GM12878 (cell line): ENCODE data around the gene ZNF735. TPM values are rescaled to one million over a fixed set of nuclear protein-coding genes. Genes with fewer than 3 reads are reported as not detected.
A peak's percentile ranks its signal among the peaks of the same experiment; 100 is the strongest.
"Not testable (repeated sequence)": the region's sequence is repeated elsewhere in the genome, so short reads cannot be mapped to it uniquely, and the experiment has no call there.

Experiments used
- ATAC-seq: fragments of 200-7000 bp; cut with Tn5 transposase; 3 replicates; pipeline ENCODE4 v1.9.1; 2020; ENCODE audit warnings: mild to moderate bottlenecking, moderate library complexity
- BruUV-seq: library from RNA; stranded (reverse); fragments of 400-500 nt; replicated peaks from 2 replicates; lab custom pipeline; 2021; lab: Mats Ljungman, UMichigan
- CTCF ChIA-PET: fragments of 300-600 bp; sonication (Branson Sonifier 250); formaldehyde crosslinking; extraction: SDS; loops from one replicate; lab custom pipeline; 2021; ENCODE audit warnings: inconsistent platforms; lab: Yijun Ruan, JAX
- POLR2A ChIA-PET: fragments of 350-600 bp; formaldehyde crosslinking; extraction: SDS; loops from one replicate; lab custom pipeline; 2021; ENCODE audit warnings: inconsistent platforms; lab: Charles Lee
- RAD21 ChIA-PET: fragments of 300-600 bp; sonication (Branson Sonifier 250); formaldehyde crosslinking; loops from one replicate; lab custom pipeline; 2023; ENCODE audit warnings: antibody characterized with exemption; ENCODE audit not compliant: unreplicated experiment; lab: Charles Lee
- SMC1A ChIA-PET: fragments of 300-600 bp; sonication (Branson Sonifier 250); formaldehyde crosslinking; loops from one replicate; lab custom pipeline; 2023; ENCODE audit not compliant: unreplicated experiment, uncharacterized antibody; lab: Charles Lee
- DNase-seq: peaks from one replicate; pipeline ENCODE4 v3.0.0-alpha.2; 2011; ENCODE audit warnings: low read depth, low spot score
- FAIRE-seq: peaks from 3 replicates; lab custom pipeline; 2011; peaks lifted over from hg19 to GRCh38; lab: Jason Lieb, UNC
- H2AFZ ChIP-seq: 2 replicates; pipeline ENCODE4 v1.6.0; 2011; ENCODE audit warnings: low read depth, low read length, control low read depth; ENCODE audit not compliant: control insufficient read depth
- H3K27ac ChIP-seq: 2 replicates; pipeline ENCODE4 v1.5.1; 2011; ENCODE audit warnings: control low read depth; ENCODE audit not compliant: control insufficient read depth, insufficient read depth
- H3K27me3 ChIP-seq, 2 experiments: replicated peaks in 1 of 2; 2 replicates each; pipeline versions ENCODE4 v1.6.0 to v1.6.1; 2011; ENCODE audit warnings: low read length in 1 of 2; ENCODE audit not compliant: control insufficient read depth in 2 of 2, insufficient read depth in 2 of 2
- H3K36me3 ChIP-seq, 2 experiments: 2 replicates each; pipeline ENCODE4 v1.5.1; 2011; ENCODE audit warnings: low read length in 1 of 2; ENCODE audit not compliant: control insufficient read depth in 2 of 2, insufficient read depth in 2 of 2
- H3K4me1 ChIP-seq: 2 replicates; pipeline ENCODE4 v1.6.1; 2011; ENCODE audit warnings: mild to moderate bottlenecking, low read length, moderate library complexity, mixed read lengths; ENCODE audit not compliant: control insufficient read depth, insufficient read depth
- H3K4me2 ChIP-seq: 2 replicates; pipeline ENCODE4 v1.6.0; 2011; ENCODE audit warnings: control low read depth; ENCODE audit not compliant: control insufficient read depth, insufficient read depth
- H3K4me3 ChIP-seq: fragments of 200-600 bp; sonication (generic); 2 replicates; pipeline ENCODE4 v1.5.1; 2016
- H3K79me2 ChIP-seq: 2 replicates; pipeline ENCODE4 v1.6.0; 2011; ENCODE audit warnings: low read length; ENCODE audit not compliant: control insufficient read depth, insufficient read depth
- H3K9ac ChIP-seq: 2 replicates; pipeline ENCODE4 v1.8.0; 2011; ENCODE audit warnings: low read length, control low read depth, mixed read lengths; ENCODE audit not compliant: control insufficient read depth, insufficient read depth
- H3K9me3 ChIP-seq: replicated peaks from 3 replicates; pipeline ENCODE4 v1.5.1; 2011; ENCODE audit warnings: mild to moderate bottlenecking, low read length; ENCODE audit not compliant: control insufficient read depth, insufficient read depth
- H4K20me1 ChIP-seq: 2 replicates; pipeline ENCODE4 v1.6.0; 2011; ENCODE audit not compliant: control insufficient read depth, insufficient read depth
- BHLHE40 ChIP-seq, 2 experiments: fragments of 450-650 bp in 1 of 2; IDR thresholded peaks; 2 replicates each; pipeline ENCODE4 v1.6.1; 2011 to 2017; ENCODE audit warnings: low read depth in 2 of 2, borderline replicate concordance in 1 of 2, improper control_type of control experiment in 1 of 2, low read length in 1 of 2, mild to moderate bottlenecking in 1 of 2
- ZNF274 ChIP-seq: IDR thresholded peaks from one replicate; pipeline ENCODE4 v1.8.0; 2011; ENCODE audit not compliant: insufficient read length, insufficient read depth
- WGBS: methylation state at CpG from one replicate; pipeline ENCODE4 v1.1.6; 2016; ENCODE audit warnings: low lambda C conversion rate; ENCODE audit not compliant: insufficient replicate concordance, insufficient coverage; ENCODE audit errors: missing lambda C conversion rate; 5-methylcytosine and 5-hydroxymethylcytosine counted together
- in situ Hi-C: fragments of 300-500 bp; cut with MboI; formaldehyde crosslinking; loops from 9 replicates; pipeline ENCODE4 v1.14.3; 2018; ENCODE audit warnings: mixed read lengths
- intact Hi-C: fragments of 100-400 bp; cut with micrococcal nuclease; formaldehyde crosslinking; loops from one replicate; pipeline ENCODE4 v1.14.2; 2022; ENCODE audit not compliant: unreplicated experiment
- polyA plus RNA-seq, 11 experiments: library from polyadenylated mRNA; depleted of rRNA in 4 of 11; unstranded in 6 of 11; stranded (reverse) in 5 of 11; fragments of >200 nt; fragmentation: Nextera tagmentation in 4 of 11; fragmentation: Illumina TruSeq in 1 of 11; extraction: Ambion mirVana in 4 of 11; extraction: Trizol in 1 of 11; gene quantifications; 1 replicate in 1 of 11; 2 replicates in 10 of 11; pipeline versions ENCODE4 v1.2.1 to v1.2.3, GENCODE V29; 2011 to 2016; ENCODE audit warnings: inconsistent platforms in 2 of 11, missing spikeins in 2 of 11, low read depth in 1 of 11
- total RNA-seq, 4 experiments: library from RNA; depleted of rRNA in 3 of 4; stranded (reverse); fragments of >200 nt in 3 of 4; fragmentation: Illumina TruSeq in 1 of 4; extraction: Trizol in 1 of 4; gene quantifications; 2 replicates each; pipeline versions ENCODE4 v1.2.1 to v1.2.3, GENCODE V29; 2013 to 2021

ZNF735 gene
- total and polyA plus RNA-seq, 10 of the 15 experiments (the other 5 are each of a cell fraction or from before 2014, with no cell fraction given) = not detected

GRCh38 chr7:64219710-64220298, 12.8 kb downstream of the ZNF735 start:
- intact Hi-C loops, H3K36me3 ChIP-seq, in situ Hi-C loops, FAIRE-seq, H3K9ac ChIP-seq, ATAC-seq, H4K20me1 ChIP-seq, H3K27ac ChIP-seq, DNase-seq, CTCF ChIA-PET, H3K4me2 ChIP-seq, H3K9me3 ChIP-seq, SMC1A ChIA-PET, BruUV-seq, POLR2A ChIA-PET, H2AFZ ChIP-seq, H3K79me2 ChIP-seq, H3K4me1 ChIP-seq, H3K4me3 ChIP-seq, H3K27me3 ChIP-seq, RAD21 ChIA-PET: not testable (repeated sequence)
- TF ChIP-seq ZNF274 = peak; percentile 41
- 8% methylated on average over 5 of the region's 5 CpGs for WGBS

- no peaks in the 10 kb centered on the region; the same call in 1 of the 3 replicates for H3K9me3 ChIP-seq
- WGBS = 0% methylated on average over 2 of the region's 2 CpGs
- no peaks in the 10 kb centered on the region for H3K79me2 ChIP-seq
- H2AFZ ChIP-seq = no peak overlapping the region
- no peak for ATAC-seq
- in situ Hi-C loops (no loop called here), intact Hi-C loops (no loop called here)
- H3K4me1 ChIP-seq = no peaks in the 10 kb centered on the region
- no peak overlapping the region for H3K9ac ChIP-seq
- POLR2A ChIA-PET = no interaction called here
- no peaks in the 10 kb centered on the region for H3K27me3 ChIP-seq
- DNase-seq = no peak
- no peak overlapping the region for H3K27ac ChIP-seq
- no peak overlapping the region for H3K4me2 ChIP-seq
- RAD21 ChIA-PET = no interaction called here
- CTCF ChIA-PET = no interaction called here
- SMC1A ChIA-PET = no interaction called here
- H3K36me3 ChIP-seq = no peaks in the 10 kb centered on the region
- no peak for FAIRE-seq
- TF ChIP-seq BHLHE40 (IDR thresholded peaks at IDR 0.05; ENCODE audit: borderline replicate concordance in 1 of 2, low read depth in 2 of 2, low read length in 1 of 2) = no peak
- no TSS peak for BruUV-seq
- H4K20me1 ChIP-seq = no peaks in the 10 kb centered on the region
- H3K4me3 ChIP-seq = no peak overlapping the region
Measured at GRCh38 chr7:64223366-64223765, 16.4 kb downstream of the ZNF735 start.

- ATAC-seq, POLR2A ChIA-PET, FAIRE-seq, H3K27ac ChIP-seq, H3K27me3 ChIP-seq, SMC1A ChIA-PET, H3K9me3 ChIP-seq, H3K4me2 ChIP-seq, H3K4me3 ChIP-seq, RAD21 ChIA-PET, H3K36me3 ChIP-seq, BruUV-seq, CTCF ChIA-PET, H3K9ac ChIP-seq, H3K79me2 ChIP-seq, DNase-seq, H2AFZ ChIP-seq, intact Hi-C loops, H4K20me1 ChIP-seq, in situ Hi-C loops, H3K4me1 ChIP-seq: not testable (repeated sequence)
- WGBS = 50% methylated on average over 1 of the region's 1 CpG
Measured at GRCh38 chr7:64228174-64228573, 21.2 kb downstream of the ZNF735 start, which contains the start of gene ZNF679. TSS of gene ZNF679 (plus strand) at chr7:64228474. CDS start at chr7:64249118, 20,644 bp downstream.
